ENCODE measurements around the gene HIC2.

DNA sequence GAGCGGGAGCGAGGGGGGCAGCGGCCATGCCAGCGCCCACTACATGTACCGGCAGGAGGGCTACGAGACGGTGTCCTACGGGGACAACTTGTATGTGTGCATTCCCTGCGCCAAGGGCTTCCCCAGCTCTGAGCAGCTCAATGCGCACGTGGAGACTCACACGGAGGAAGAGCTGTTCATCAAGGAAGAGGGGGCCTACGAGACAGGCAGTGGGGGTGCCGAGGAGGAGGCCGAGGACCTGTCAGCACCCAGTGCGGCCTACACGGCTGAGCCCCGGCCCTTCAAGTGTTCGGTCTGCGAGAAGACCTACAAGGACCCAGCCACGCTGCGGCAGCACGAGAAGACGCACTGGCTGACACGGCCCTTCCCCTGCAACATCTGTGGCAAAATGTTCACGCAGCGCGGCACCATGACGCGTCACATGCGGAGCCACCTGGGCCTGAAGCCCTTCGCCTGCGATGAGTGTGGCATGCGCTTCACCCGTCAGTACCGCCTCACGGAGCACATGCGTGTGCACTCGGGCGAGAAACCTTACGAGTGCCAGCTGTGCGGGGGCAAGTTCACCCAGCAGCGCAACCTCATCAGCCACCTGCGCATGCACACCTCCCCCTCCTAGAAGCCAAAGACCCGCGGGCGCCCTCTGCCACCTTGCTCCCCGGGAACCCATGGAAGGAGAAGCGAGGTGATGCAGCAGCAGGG lies 29.1 kb downstream of the HIC2 start:
- TF ChIP-seq, protein P1, sequence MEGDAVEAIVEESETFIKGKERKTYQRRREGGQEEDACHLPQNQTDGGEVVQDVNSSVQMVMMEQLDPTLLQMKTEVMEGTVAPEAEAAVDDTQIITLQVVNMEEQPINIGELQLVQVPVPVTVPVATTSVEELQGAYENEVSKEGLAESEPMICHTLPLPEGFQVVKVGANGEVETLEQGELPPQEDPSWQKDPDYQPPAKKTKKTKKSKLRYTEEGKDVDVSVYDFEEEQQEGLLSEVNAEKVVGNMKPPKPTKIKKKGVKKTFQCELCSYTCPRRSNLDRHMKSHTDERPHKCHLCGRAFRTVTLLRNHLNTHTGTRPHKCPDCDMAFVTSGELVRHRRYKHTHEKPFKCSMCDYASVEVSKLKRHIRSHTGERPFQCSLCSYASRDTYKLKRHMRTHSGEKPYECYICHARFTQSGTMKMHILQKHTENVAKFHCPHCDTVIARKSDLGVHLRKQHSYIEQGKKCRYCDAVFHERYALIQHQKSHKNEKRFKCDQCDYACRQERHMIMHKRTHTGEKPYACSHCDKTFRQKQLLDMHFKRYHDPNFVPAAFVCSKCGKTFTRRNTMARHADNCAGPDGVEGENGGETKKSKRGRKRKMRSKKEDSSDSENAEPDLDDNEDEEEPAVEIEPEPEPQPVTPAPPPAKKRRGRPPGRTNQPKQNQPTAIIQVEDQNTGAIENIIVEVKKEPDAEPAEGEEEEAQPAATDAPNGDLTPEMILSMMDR (conservative IDR thresholded peaks at IDR 0.05; ENCODE audit: low read length) = no peak
- TF ChIP-seq EZH2phosphoT487 (IDR thresholded peaks at IDR 0.05; ENCODE audit: borderline replicate concordance, low read depth, low read length) = no peak

Data from OCI-LY7 (cell line).